H9 (cell line): ENCODE results near the gene UBAC1. TPM values are rescaled to one million over a fixed set of nuclear protein-coding genes. Genes with fewer than 3 reads are reported as not detected.

Experiments used
- DNase-seq: peaks from one replicate; pipeline ENCODE4 v3.0.0-alpha.2; 2017
- H2AFZ ChIP-seq: one replicate; pipeline ENCODE4 v1.6.1; 2013; ENCODE audit warnings: mild to moderate bottlenecking, low read length, control low read depth, moderate library complexity
- H2AK5ac ChIP-seq: 2 replicates; pipeline ENCODE4 v1.6.1; 2013; ENCODE audit warnings: low read length, control low read depth, mixed read lengths; ENCODE audit not compliant: insufficient read length
- H2BK120ac ChIP-seq: one replicate; pipeline ENCODE4 v1.6.1; 2013; ENCODE audit warnings: low read depth, mild to moderate bottlenecking, low read length, control low read depth, inconsistent platforms; ENCODE audit not compliant: poor library complexity, severe bottlenecking
- H2BK12ac ChIP-seq: 2 replicates; pipeline ENCODE4 v1.6.1; 2013; ENCODE audit warnings: low read length, control low read depth, mixed read lengths, low read depth; ENCODE audit not compliant: insufficient read length
- H2BK15ac ChIP-seq: 2 replicates; pipeline ENCODE4 v1.6.1; 2013; ENCODE audit warnings: low read depth, low read length, control low read depth
- H2BK20ac ChIP-seq: one replicate; pipeline ENCODE4 v1.6.1; 2013; ENCODE audit warnings: low read depth, mild to moderate bottlenecking, low read length, control low read depth, inconsistent platforms; ENCODE audit not compliant: poor library complexity, severe bottlenecking
- H2BK5ac ChIP-seq: 2 replicates; pipeline ENCODE4 v1.6.1; 2013; ENCODE audit warnings: low read length, control low read depth, mixed read lengths; ENCODE audit not compliant: insufficient read length
- H3K14ac ChIP-seq: 2 replicates; pipeline ENCODE4 v1.6.1; 2013; ENCODE audit warnings: low read length, control low read depth; ENCODE audit not compliant: insufficient read depth
- H3K18ac ChIP-seq: 2 replicates; pipeline ENCODE4 v1.6.1; 2013; ENCODE audit warnings: low read depth, mild to moderate bottlenecking, mixed read lengths, low read length, control low read depth; ENCODE audit not compliant: insufficient read length
- H3K23ac ChIP-seq: 2 replicates; pipeline ENCODE4 v1.6.1; 2013; ENCODE audit warnings: low read length, control low read depth, mixed read lengths, low read depth; ENCODE audit not compliant: insufficient read length
- H3K23me2 ChIP-seq: 2 replicates; pipeline ENCODE4 v1.6.1; 2013; ENCODE audit warnings: low read depth, mild to moderate bottlenecking, mixed read lengths, low read length, control low read depth; ENCODE audit not compliant: insufficient read length, poor library complexity, severe bottlenecking
- H3K27ac ChIP-seq: 2 replicates; pipeline ENCODE4 v1.5.1; 2013; ENCODE audit warnings: low read length, control low read depth, mixed read lengths, low read depth; ENCODE audit not compliant: insufficient read length
- H3K27me3 ChIP-seq: 2 replicates; pipeline ENCODE4 v1.6.1; 2013; ENCODE audit warnings: low read length, control low read depth, inconsistent platforms; ENCODE audit not compliant: insufficient read depth
- H3K4ac ChIP-seq: 2 replicates; pipeline ENCODE4 v1.6.1; 2013; ENCODE audit warnings: low read depth, mild to moderate bottlenecking, control low read depth, inconsistent platforms, low read length, moderate library complexity
- H3K4me1 ChIP-seq: 2 replicates; pipeline ENCODE4 v1.6.1; 2013; ENCODE audit warnings: low read length, control low read depth, inconsistent platforms; ENCODE audit not compliant: insufficient read depth
- H3K4me2 ChIP-seq: 2 replicates; pipeline ENCODE4 v1.6.1; 2013; ENCODE audit warnings: low read length, control low read depth, mixed read lengths; ENCODE audit not compliant: insufficient read length, insufficient read depth
- H3K56ac ChIP-seq: 2 replicates; pipeline ENCODE4 v1.6.1; 2013; ENCODE audit warnings: low read depth, mild to moderate bottlenecking, mixed read lengths, low read length, control low read depth; ENCODE audit not compliant: insufficient read length
- H3K79me1 ChIP-seq: 2 replicates; pipeline ENCODE4 v1.6.1; 2013; ENCODE audit warnings: low read depth, mild to moderate bottlenecking, moderate library complexity, low read length, control low read depth, inconsistent platforms; ENCODE audit not compliant: insufficient read depth, poor library complexity, severe bottlenecking
- H3K79me2 ChIP-seq: 2 replicates; pipeline ENCODE4 v1.6.1; 2013; ENCODE audit warnings: low read length, control low read depth, inconsistent platforms; ENCODE audit not compliant: insufficient read depth
- H3K9ac ChIP-seq: 2 replicates; pipeline ENCODE4 v1.6.1; 2013; ENCODE audit warnings: low read length, control low read depth, mixed read lengths; ENCODE audit not compliant: insufficient read length; ENCODE audit errors: extremely low read depth
- H3K9me3 ChIP-seq: one replicate; pipeline ENCODE4 v1.6.1; 2013; ENCODE audit warnings: low read depth, low read length, inconsistent platforms; ENCODE audit not compliant: control insufficient read depth
- H3T11ph ChIP-seq: one replicate; pipeline ENCODE4 v1.6.1; 2013; ENCODE audit warnings: mild to moderate bottlenecking, low read length, control low read depth, inconsistent platforms
- H4K20me1 ChIP-seq: one replicate; pipeline ENCODE4 v1.6.1; 2013; ENCODE audit not compliant: control insufficient read depth, insufficient read length, insufficient read depth
- H4K5ac ChIP-seq: 2 replicates; pipeline ENCODE4 v1.6.1; 2013; ENCODE audit warnings: low read depth, mild to moderate bottlenecking, mixed read lengths, low read length, control low read depth; ENCODE audit not compliant: insufficient read length
- H4K8ac ChIP-seq: replicated peaks from 2 replicates; pipeline ENCODE4 v1.6.1; 2013; ENCODE audit warnings: low read length, control low read depth, mixed read lengths, low read depth; ENCODE audit not compliant: insufficient read length
- H4K91ac ChIP-seq: 2 replicates; pipeline ENCODE4 v1.6.1; 2013; ENCODE audit warnings: low read depth, mild to moderate bottlenecking, moderate library complexity, mixed read lengths, low read length, control low read depth; ENCODE audit not compliant: insufficient read length
- H3K27ac Mint-ChIP-seq, 3 experiments: 2 replicates in 2 of 3; 3 replicates in 1 of 3; pipeline ENCODE4 v1.8.0; 2020 to 2021; ENCODE audit warnings: mixed read lengths in 3 of 3, mild to moderate bottlenecking in 1 of 3, moderate library complexity in 1 of 3
- H3K27me3 Mint-ChIP-seq: 2 replicates; pipeline ENCODE4 v1.8.0; 2021; ENCODE audit warnings: low read depth, mild to moderate bottlenecking, moderate library complexity, mixed read lengths
- H3K36me3 Mint-ChIP-seq, 3 experiments: 2 replicates in 2 of 3; 3 replicates in 1 of 3; pipeline ENCODE4 v1.8.0; 2020 to 2021; ENCODE audit warnings: low read depth in 3 of 3, mixed read lengths in 3 of 3; ENCODE audit not compliant: insufficient read depth in 1 of 3
- H3K4me1 Mint-ChIP-seq, 2 experiments: 2 replicates each; pipeline ENCODE4 v1.8.0; 2020; ENCODE audit warnings: mixed read lengths in 2 of 2
- H3K4me3 Mint-ChIP-seq, 2 experiments: 2 replicates in 1 of 2; 3 replicates in 1 of 2; pipeline ENCODE4 v1.8.0; 2020 to 2021; ENCODE audit warnings: mild to moderate bottlenecking in 2 of 2, mixed read lengths in 2 of 2, moderate library complexity in 1 of 2
- H3K9me3 Mint-ChIP-seq, 2 experiments: 2 replicates in 1 of 2; 3 replicates in 1 of 2; pipeline ENCODE4 v1.8.0; 2020; ENCODE audit warnings: mild to moderate bottlenecking in 2 of 2, mixed read lengths in 2 of 2, moderate library complexity in 1 of 2
- WGBS: extraction: QIAGEN DNeasy Blood & Tissue Kit; methylation state at CpG from one replicate; pipeline ENCODE4 v1.1.7; 2013; ENCODE audit warnings: missing lambda C conversion rate, low lambda C conversion rate, mixed read lengths; ENCODE audit not compliant: insufficient read length; ENCODE audit errors: extremely low coverage; 5-methylcytosine and 5-hydroxymethylcytosine counted together
- total RNA-seq: library from RNA; stranded (reverse); gene quantifications from 2 replicates; pipeline ENCODE4 v1.2.1, GENCODE V29; 2021
- TF ChIP-seq, protein P1 (sequence below): fragments of 200-600 bp; sonication (generic); conservative IDR thresholded peaks from 3 replicates; pipeline ENCODE4 v1.8.0; 2021; ENCODE audit warnings: antibody characterized with exemption, mild to moderate bottlenecking

Gene UBAC1
- total RNA-seq, 1 experiment from 2014 or later: 47.5 TPM

DNA sequence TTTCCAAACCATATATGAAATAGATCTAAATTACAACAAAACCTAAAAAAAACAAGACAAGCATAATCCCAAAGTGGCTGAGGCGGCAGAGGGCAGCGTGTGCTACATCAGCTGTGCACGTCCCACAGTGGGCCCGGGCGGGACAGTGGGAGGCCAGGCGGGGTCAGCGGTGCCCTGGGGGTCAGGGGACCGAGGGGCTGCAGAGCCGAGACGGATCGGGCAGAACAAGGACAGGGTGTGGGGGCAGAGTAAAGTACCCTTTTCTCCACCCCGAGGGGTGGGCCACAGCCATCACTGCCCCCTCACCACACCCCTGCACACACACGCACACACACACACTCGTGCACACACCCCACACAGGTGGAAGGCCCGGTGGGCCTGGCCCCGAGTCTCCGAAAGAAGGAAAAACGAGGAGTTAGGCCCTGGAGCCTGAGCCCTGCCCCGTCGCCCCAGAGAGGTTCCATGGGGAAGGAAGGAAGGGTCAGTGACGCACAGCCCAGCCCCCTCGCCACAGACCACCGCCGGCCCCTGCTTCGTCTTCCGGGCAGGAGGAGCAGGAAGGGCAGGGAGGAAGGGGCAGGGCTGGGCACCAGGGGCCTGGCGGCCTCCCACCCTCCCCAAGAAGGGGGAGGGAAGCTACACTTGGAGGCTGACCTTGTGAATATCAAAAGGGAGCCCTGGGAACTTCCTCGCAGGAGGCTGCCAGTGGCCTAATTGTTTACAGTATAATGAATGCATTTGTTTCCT is 49.6 kb upstream of the UBAC1 start:
- Histone ChIP-seq H3K9me3 (no peaks in the 10 kb centered on the region), H3K27me3 (no peaks in the 10 kb centered on the region), H4K8ac (no peak overlapping the region), H4K91ac (no peak overlapping the region), H3K9ac (no peak overlapping the region), H3K27ac (no peak overlapping the region), H3K79me1 (no peaks in the 10 kb centered on the region), H3K18ac (no peak overlapping the region), H3K4me2 (no peak overlapping the region), H3K14ac (no peak overlapping the region), H3K56ac (no peak overlapping the region), H2BK120ac (no peak overlapping the region), H4K20me1 (no peaks in the 10 kb centered on the region), H2AK5ac (no peak overlapping the region), H2BK20ac (no peak overlapping the region), H3K4me1 (no peaks in the 10 kb centered on the region; the same call in 1 of the 2 replicates), H2BK15ac (no peak overlapping the region), H2BK5ac (no peak overlapping the region), H2BK12ac (no peak overlapping the region), H3K4ac (no peak overlapping the region), H2AFZ (no peak overlapping the region), H3T11ph (no peak overlapping the region), H3K23me2 (no peaks in the 10 kb centered on the region), H3K79me2 (no peaks in the 10 kb centered on the region), H3K23ac (no peak overlapping the region), H4K5ac (no peak overlapping the region)
- peak overlapping the region in 1 of 2 experiments; percentile 29; a peak in 2 of 5 replicates for H3K4me3 Mint-ChIP-seq
- TF ChIP-seq, protein P1, sequence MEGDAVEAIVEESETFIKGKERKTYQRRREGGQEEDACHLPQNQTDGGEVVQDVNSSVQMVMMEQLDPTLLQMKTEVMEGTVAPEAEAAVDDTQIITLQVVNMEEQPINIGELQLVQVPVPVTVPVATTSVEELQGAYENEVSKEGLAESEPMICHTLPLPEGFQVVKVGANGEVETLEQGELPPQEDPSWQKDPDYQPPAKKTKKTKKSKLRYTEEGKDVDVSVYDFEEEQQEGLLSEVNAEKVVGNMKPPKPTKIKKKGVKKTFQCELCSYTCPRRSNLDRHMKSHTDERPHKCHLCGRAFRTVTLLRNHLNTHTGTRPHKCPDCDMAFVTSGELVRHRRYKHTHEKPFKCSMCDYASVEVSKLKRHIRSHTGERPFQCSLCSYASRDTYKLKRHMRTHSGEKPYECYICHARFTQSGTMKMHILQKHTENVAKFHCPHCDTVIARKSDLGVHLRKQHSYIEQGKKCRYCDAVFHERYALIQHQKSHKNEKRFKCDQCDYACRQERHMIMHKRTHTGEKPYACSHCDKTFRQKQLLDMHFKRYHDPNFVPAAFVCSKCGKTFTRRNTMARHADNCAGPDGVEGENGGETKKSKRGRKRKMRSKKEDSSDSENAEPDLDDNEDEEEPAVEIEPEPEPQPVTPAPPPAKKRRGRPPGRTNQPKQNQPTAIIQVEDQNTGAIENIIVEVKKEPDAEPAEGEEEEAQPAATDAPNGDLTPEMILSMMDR: no peak
- H3K27me3 Mint-ChIP-seq: no peaks in the 10 kb centered on the region
- peak overlapping the region in 1 of 3 experiments; percentile 88; a peak in 2 of 7 replicates for H3K27ac Mint-ChIP-seq
- H3K9me3 Mint-ChIP-seq: no peaks in the 10 kb centered on the region; a peak in 1 of 5 replicates
- peaks cover 41 to 57% of the 10 kb centered on the region in 2 experiments for H3K4me1 Mint-ChIP-seq
- DNase-seq: peak; percentile 60
- WGBS: no CpG with 5 or more reads among the region's 28 CpGs
- peaks cover 0 to 4% (median 3%) of the 10 kb centered on the region in 3 experiments; a peak in 1 of 7 replicates for H3K36me3 Mint-ChIP-seq
